Neuronal stem cell (in vitro differentiated cells): ENCODE measurements around the gene ACO2.
A peak's percentile ranks its signal among the peaks of the same experiment; 100 is the strongest.

Experiments used
- DNase-seq: peaks from one replicate; pipeline ENCODE4 v3.0.0-alpha.2; 2013; ENCODE audit warnings: low spot score
- H2AFZ ChIP-seq: one replicate; pipeline ENCODE4 v1.6.1; 2013; ENCODE audit warnings: mild to moderate bottlenecking, low read length, inconsistent platforms
- H2AK5ac ChIP-seq: 2 replicates; pipeline ENCODE4 v1.6.1; 2013; ENCODE audit warnings: low read depth, mild to moderate bottlenecking, inconsistent platforms, low read length, moderate library complexity, mixed read lengths
- H2BK120ac ChIP-seq: 2 replicates; pipeline ENCODE4 v1.6.1; 2013; ENCODE audit warnings: low read depth, mild to moderate bottlenecking, inconsistent platforms, low read length, moderate library complexity, mixed read lengths
- H2BK12ac ChIP-seq: one replicate; pipeline ENCODE4 v1.6.1; 2013; ENCODE audit warnings: low read length, inconsistent platforms
- H2BK15ac ChIP-seq: 2 replicates; pipeline ENCODE4 v1.6.1; 2013; ENCODE audit warnings: mild to moderate bottlenecking, low read length, inconsistent platforms, mixed read lengths
- H2BK5ac ChIP-seq: one replicate; pipeline ENCODE4 v1.6.1; 2013; ENCODE audit warnings: inconsistent platforms, mild to moderate bottlenecking, low read length, moderate library complexity
- H3K14ac ChIP-seq: one replicate; pipeline ENCODE4 v1.6.1; 2013; ENCODE audit warnings: low read length, inconsistent platforms
- H3K18ac ChIP-seq: 2 replicates; pipeline ENCODE4 v1.6.1; 2013; ENCODE audit warnings: low read length, inconsistent platforms
- H3K23ac ChIP-seq: 2 replicates; pipeline ENCODE4 v1.6.1; 2013; ENCODE audit warnings: low read depth, mild to moderate bottlenecking, mixed read lengths, low read length, inconsistent platforms; ENCODE audit not compliant: poor library complexity
- H3K27ac ChIP-seq: replicated peaks from 3 replicates; pipeline ENCODE4 v1.5.1; 2013; ENCODE audit warnings: low read length, inconsistent platforms
- H3K27me3 ChIP-seq, 3 experiments: 2 replicates each; pipeline ENCODE4 v1.6.1; 2013; ENCODE audit warnings: low read length in 3 of 3, mild to moderate bottlenecking in 2 of 3, inconsistent platforms in 1 of 3, low read depth in 1 of 3, mixed read lengths in 1 of 3, moderate library complexity in 1 of 3; ENCODE audit not compliant: control insufficient read depth in 3 of 3, insufficient read depth in 3 of 3
- H3K36me3 ChIP-seq, 2 donors: replicated peaks in 1 of 2; 2 replicates each; pipeline ENCODE4 v1.6.1; 2013; ENCODE audit warnings: low read length in 2 of 2; ENCODE audit not compliant: control insufficient read depth in 2 of 2, insufficient read depth in 2 of 2
- H3K4ac ChIP-seq: 2 replicates; pipeline ENCODE4 v1.6.1; 2013; ENCODE audit warnings: inconsistent platforms, mild to moderate bottlenecking, low read length, moderate library complexity
- H3K4me1 ChIP-seq, 2 donors: 1 replicate in 1 of 2; 2 replicates in 1 of 2; pipeline ENCODE4 v1.6.1; 2013; ENCODE audit warnings: low read length in 2 of 2, low read depth in 1 of 2; ENCODE audit not compliant: control insufficient read depth in 2 of 2, insufficient read depth in 1 of 2
- H3K4me2 ChIP-seq: one replicate; pipeline ENCODE4 v1.6.1; 2013; ENCODE audit warnings: mild to moderate bottlenecking, low read length, inconsistent platforms; ENCODE audit not compliant: insufficient read depth, poor library complexity, severe bottlenecking
- H3K4me3 ChIP-seq, 2 donors: 2 replicates each; pipeline ENCODE4 v1.5.1; 2013; ENCODE audit warnings: low read length in 2 of 2, mild to moderate bottlenecking in 2 of 2, inconsistent platforms in 1 of 2, moderate library complexity in 1 of 2
- H3K79me1 ChIP-seq: one replicate; pipeline ENCODE4 v1.6.1; 2013; ENCODE audit warnings: low read depth, mild to moderate bottlenecking, inconsistent platforms, low read length, moderate library complexity
- H3K9ac ChIP-seq: one replicate; pipeline ENCODE4 v1.6.1; 2013; ENCODE audit warnings: mild to moderate bottlenecking, low read depth, low read length, inconsistent platforms; ENCODE audit not compliant: poor library complexity
- H3K9me3 ChIP-seq, 2 donors: replicated peaks in 1 of 2; 2 replicates each; pipeline versions ENCODE3 to v1.6.1; 2013; ENCODE audit warnings: low read length in 2 of 2, mild to moderate bottlenecking in 2 of 2, inconsistent platforms in 1 of 2, low read depth in 1 of 2, mixed read lengths in 1 of 2, moderate library complexity in 1 of 2; ENCODE audit not compliant: control insufficient read depth in 2 of 2, insufficient read depth in 1 of 2
- H4K8ac ChIP-seq: one replicate; pipeline ENCODE4 v1.6.1; 2013; ENCODE audit warnings: low read depth, mild to moderate bottlenecking, inconsistent platforms, low read length, moderate library complexity
- H4K91ac ChIP-seq: one replicate; pipeline ENCODE4 v1.6.1; 2013; ENCODE audit warnings: low read length, low read depth, mild to moderate bottlenecking, inconsistent platforms; ENCODE audit not compliant: poor library complexity
- WGBS, 2 donors: extraction: QIAGEN DNeasy Blood & Tissue Kit; methylation state at CpG; one replicate each; pipeline ENCODE4 v1.1.7; 2013; ENCODE audit warnings: missing lambda C conversion rate in 2 of 2, mixed read lengths in 1 of 2; ENCODE audit not compliant: insufficient read length in 2 of 2, insufficient replicate concordance in 1 of 2; ENCODE audit errors: extremely low coverage in 2 of 2; 5-methylcytosine and 5-hydroxymethylcytosine counted together

The ACO2 gene

GRCh38 chr22:41561788-41562187, 92.9 kb downstream of the ACO2 start:
- Histone ChIP-seq H2AFZ (peak overlapping the region; percentile 94), H3K27me3 (peaks cover 0 to 6% (median 0%) of the 10 kb centered on the region in 3 experiments), H3K4me3 (no peak overlapping the region), H2BK12ac (no peak overlapping the region), H3K9ac (no peak overlapping the region), H2AK5ac (no peak overlapping the region), H3K18ac (no peak overlapping the region), H4K91ac (no peak overlapping the region), H3K23ac (no peak overlapping the region), H3K36me3 (no peaks in the 10 kb centered on the region), H3K4me2 (no peak overlapping the region), H2BK120ac (no peak overlapping the region), H4K8ac (no peak overlapping the region), H2BK15ac (peak overlapping the region; percentile 65), H3K27ac (no peak overlapping the region), H3K79me1 (no peaks in the 10 kb centered on the region), H3K4me1 (peaks cover 24 to 48% of the 10 kb centered on the region in 2 donors), H3K9me3 (no peaks in the 10 kb centered on the region), H3K14ac (no peak overlapping the region), H3K4ac (no peak overlapping the region), H2BK5ac (no peak overlapping the region)
- no CpG with 5 or more reads among the region's 5 CpGs for WGBS, 2 donors
- DNase-seq: no peak

GRCh38 chr22:41562461-41562860, 93.5 kb downstream of the ACO2 start:
- H2BK12ac ChIP-seq: no peak overlapping the region
- H2AFZ ChIP-seq: no peak overlapping the region
- no CpG with 5 or more reads among the region's 4 CpGs for WGBS, 2 donors
- no peaks in the 10 kb centered on the region for H3K36me3 ChIP-seq
- H4K8ac ChIP-seq: no peak overlapping the region
- H3K4me3 ChIP-seq: no peak overlapping the region
- H2BK15ac ChIP-seq: peak overlapping the region; percentile 87
- H4K91ac ChIP-seq: no peak overlapping the region
- H2BK5ac ChIP-seq: no peak overlapping the region
- no peak overlapping the region for H3K23ac ChIP-seq
- no peak overlapping the region for H2BK120ac ChIP-seq
- H3K4me2 ChIP-seq: no peak overlapping the region
- no peak for DNase-seq
- H3K4me1 ChIP-seq: peaks cover 19 to 43% of the 10 kb centered on the region in 2 donors
- H3K18ac ChIP-seq: peak overlapping the region; percentile 7
- H3K79me1 ChIP-seq: no peaks in the 10 kb centered on the region
- H3K27ac ChIP-seq: no peak overlapping the region
- no peak overlapping the region for H3K14ac ChIP-seq
- H2AK5ac ChIP-seq: peak overlapping the region; percentile 54
- H3K27me3 ChIP-seq: peaks cover 0 to 6% (median 0%) of the 10 kb centered on the region in 3 experiments
- H3K9me3 ChIP-seq: no peaks in the 10 kb centered on the region
- H3K9ac ChIP-seq: no peak overlapping the region
- no peak overlapping the region for H3K4ac ChIP-seq

- Histone ChIP-seq H3K27me3 (peaks cover 0 to 6% (median 0%) of the 10 kb centered on the region in 3 experiments), H2AK5ac (no peak overlapping the region), H3K36me3 (no peaks in the 10 kb centered on the region), H3K18ac (no peak overlapping the region), H3K4ac (no peak overlapping the region), H4K8ac (no peak overlapping the region), H2BK120ac (no peak overlapping the region), H3K4me1 (peaks cover 14 to 38% of the 10 kb centered on the region in 2 donors), H3K79me1 (no peaks in the 10 kb centered on the region), H3K23ac (no peak overlapping the region), H4K91ac (no peak overlapping the region), H3K4me2 (no peak overlapping the region), H3K9ac (no peak overlapping the region), H2BK12ac (no peak overlapping the region), H2BK5ac (no peak overlapping the region), H3K9me3 (no peaks in the 10 kb centered on the region), H3K14ac (no peak overlapping the region), H3K4me3 (no peak overlapping the region), H2AFZ (peak overlapping the region; percentile 20), H2BK15ac (no peak overlapping the region), H3K27ac (no peak overlapping the region)
- WGBS, 2 donors: no CpG with 5 or more reads among the region's 10 CpGs
- DNase-seq: no peak
Measured at GRCh38 chr22:41563051-41563711, 94.3 kb downstream of the ACO2 start.

- Histone ChIP-seq H2BK12ac (no peak overlapping the region), H2BK120ac (no peak overlapping the region), H3K4me3 (no peak overlapping the region), H2AFZ (no peak overlapping the region), H3K9ac (no peak overlapping the region), H2BK5ac (no peak overlapping the region), H3K36me3 (no peaks in the 10 kb centered on the region), H2AK5ac (no peak overlapping the region), H2BK15ac (no peak overlapping the region), H3K14ac (no peak overlapping the region), H3K27ac (no peak overlapping the region), H3K27me3 (peaks cover 0 to 6% (median 0%) of the 10 kb centered on the region in 3 experiments), H3K9me3 (no peaks in the 10 kb centered on the region), H3K23ac (no peak overlapping the region), H3K4ac (no peak overlapping the region), H4K8ac (no peak overlapping the region), H3K79me1 (no peaks in the 10 kb centered on the region), H3K4me2 (no peak overlapping the region), H3K18ac (no peak overlapping the region), H4K91ac (no peak overlapping the region), H3K4me1 (peaks cover 19 to 48% of the 10 kb centered on the region in 2 donors)
- no peak for DNase-seq
- WGBS, 2 donors: no CpG with 5 or more reads among the region's 8 CpGs
Measured at GRCh38 chr22:41564563-41564962, 95.6 kb downstream of the ACO2 start.
